Esophagus muscularis mucosa (tissue), 4 donors: ENCODE measurements around the gene UBTF. TPM values are rescaled to one million over a fixed set of nuclear protein-coding genes. Genes with fewer than 3 reads are reported as not detected.

Experiments used
- DNase-seq: peaks from one replicate; pipeline ENCODE4 v3.0.0-alpha.2; 2017; ENCODE audit errors: extremely low spot score
- H3K27ac ChIP-seq, 4 donors: fragments of 200-600 bp; sonication (generic); replicated peaks in 1 of 4; 1 replicate in 3 of 4; 2 replicates in 1 of 4; pipeline ENCODE4 v1.5.1; 2016 to 2019; ENCODE audit warnings: mild to moderate bottlenecking in 1 of 4
- H3K27me3 ChIP-seq, 4 donors: fragments of 200-600 bp; sonication (generic); one replicate each; pipeline versions ENCODE4 v1.5.1 to v1.6.0; 2016 to 2019
- H3K36me3 ChIP-seq, 4 donors: fragments of 200-600 bp; sonication (generic); one replicate each; pipeline ENCODE4 v1.5.1; 2016 to 2019
- H3K4me1 ChIP-seq, 4 donors: fragments of 200-600 bp; sonication (generic); one replicate each; pipeline ENCODE4 v1.5.1; 2016 to 2019
- H3K4me3 ChIP-seq, 4 donors: fragments of 200-600 bp; sonication (generic); 1 replicate in 2 of 4; 2 replicates in 2 of 4; pipeline ENCODE4 v1.5.1; 2016 to 2019; ENCODE audit warnings: mild to moderate bottlenecking in 4 of 4, moderate library complexity in 1 of 4
- H3K9me3 ChIP-seq, 4 donors: fragments of 200-600 bp; sonication (generic); 1 replicate in 3 of 4; 2 replicates in 1 of 4; pipeline ENCODE4 v1.5.1; 2016 to 2019
- CTCF ChIP-seq, 3 experiments: fragments of 200-600 bp in 2 of 3; fragments of 450-650 bp in 1 of 3; sonication (generic) in 2 of 3; IDR thresholded peaks; one replicate each; pipeline ENCODE4 v1.5.1; 2017 to 2019; ENCODE audit warnings: antibody characterized with exemption in 3 of 3, mild to moderate bottlenecking in 2 of 3, moderate library complexity in 1 of 3
- EP300 ChIP-seq: sonication (generic); formaldehyde crosslinking; IDR thresholded peaks from one replicate; pipeline ENCODE4 v1.6.1; 2017; ENCODE audit warnings: antibody characterized with exemption
- POLR2A ChIP-seq: fragments of 450-650 bp; IDR thresholded peaks from one replicate; pipeline ENCODE4 v1.6.1; 2017; ENCODE audit warnings: antibody characterized with exemption, moderate library complexity, mild to moderate bottlenecking, low read depth
- POLR2AphosphoS5 ChIP-seq, 2 donors: sonication (generic); formaldehyde crosslinking; IDR thresholded peaks; one replicate each; pipeline ENCODE4 v1.6.1; 2017; ENCODE audit warnings: antibody characterized with exemption in 2 of 2
- WGBS: methylation state at CpG from one replicate; pipeline ENCODE4 v1.1.5; 2018; 5-methylcytosine and 5-hydroxymethylcytosine counted together
- intact Hi-C: fragments of 100-400 bp; cut with DNase I; formaldehyde crosslinking; loops from one replicate; pipeline ENCODE4 v1.15.1; 2023
- total RNA-seq, 4 donors: library from RNA; depleted of rRNA; stranded (reverse); fragments of >200 nt; gene quantifications; one replicate each; pipeline versions ENCODE4 v1.1.0 to v1.2.1, GENCODE V29; 2016

The UBTF gene
- total RNA-seq, 4 donors from 2014 or later: 48.7 to 78.8 (median 66.1) TPM

- TF ChIP-seq POLR2AphosphoS5 (IDR thresholded peaks at IDR 0.05) (no peak), POLR2A (no peak), EP300 (no peak), CTCF (IDR thresholded peaks at IDR 0.05) (no peak)
- no peak overlapping the region for H3K27ac ChIP-seq
- peaks cover 0 to under 1% (median 0%) of the 10 kb centered on the region in 4 donors for H3K4me1 ChIP-seq
- WGBS: 67% methylated on average over 6 of the region's 9 CpGs
- intact Hi-C loops: no loop called here
- H3K27me3 ChIP-seq: peaks cover 0 to 6% (median 0%) of the 10 kb centered on the region in 4 donors
- H3K4me3 ChIP-seq: no peak overlapping the region
- no peak for DNase-seq
- no peaks in the 10 kb centered on the region for H3K9me3 ChIP-seq
- no peaks in the 10 kb centered on the region for H3K36me3 ChIP-seq
These were observed 47.1 kb upstream of the UBTF start for GRCh38 chr17:44266402-44267164.

GRCh38 chr17:44263345-44263902, 43.9 kb upstream of the UBTF start:
- Histone ChIP-seq H3K4me1 (no peaks in the 10 kb centered on the region), H3K27me3 (no peaks in the 10 kb centered on the region), H3K4me3 (no peak overlapping the region), H3K9me3 (no peaks in the 10 kb centered on the region), H3K36me3 (no peaks in the 10 kb centered on the region), H3K27ac (no peak overlapping the region)
- TF ChIP-seq POLR2A (no peak), EP300 (no peak), POLR2AphosphoS5 (IDR thresholded peaks at IDR 0.05) (no peak), CTCF (IDR thresholded peaks at IDR 0.05) (no peak)
- 90% methylated on average over 7 of the region's 7 CpGs for WGBS
- DNase-seq: no peak
- intact Hi-C loops: no loop called here

- WGBS: 64% methylated on average over 6 of the region's 11 CpGs
- H3K27ac ChIP-seq: no peak overlapping the region
- intact Hi-C loops: no loop called here
- no peaks in the 10 kb centered on the region for H3K9me3 ChIP-seq
- H3K27me3 ChIP-seq: no peaks in the 10 kb centered on the region
- no peak overlapping the region for H3K4me3 ChIP-seq
- H3K36me3 ChIP-seq: no peaks in the 10 kb centered on the region
- TF ChIP-seq CTCF (IDR thresholded peaks at IDR 0.05): no peak
- no peaks in the 10 kb centered on the region for H3K4me1 ChIP-seq
- DNase-seq: no peak
These were observed 43.3 kb upstream of the UBTF start for GRCh38 chr17:44262654-44263225.

- no peak overlapping the region for H3K4me3 ChIP-seq
- H3K27me3 ChIP-seq: peaks cover 0 to 5% (median 0%) of the 10 kb centered on the region in 4 donors
- H3K27ac ChIP-seq: no peak overlapping the region
- H3K36me3 ChIP-seq: no peaks in the 10 kb centered on the region
- TF ChIP-seq EP300 (no peak), CTCF (IDR thresholded peaks at IDR 0.05) (no peak), POLR2A (no peak), POLR2AphosphoS5 (IDR thresholded peaks at IDR 0.05) (no peak)
- intact Hi-C loops: no loop called here
- H3K9me3 ChIP-seq: no peaks in the 10 kb centered on the region
- H3K4me1 ChIP-seq: no peaks in the 10 kb centered on the region
- WGBS: 97% methylated on average over 6 of the region's 6 CpGs
- DNase-seq: no peak
These were observed 40.8 kb upstream of the UBTF start for GRCh38 chr17:44260296-44260695.
